Tibial nerve (tissue), 3 donors: Measurements from ENCODE around the gene NRXN3.

Source experiments
- POLR2A ChIP-seq, 2 donors: fragments of 450-650 bp; IDR thresholded peaks; one replicate each; pipeline ENCODE4 v1.6.1; 2017; ENCODE audit warnings: antibody characterized with exemption in 2 of 2, mild to moderate bottlenecking in 2 of 2, moderate library complexity in 2 of 2
- TF ChIP-seq, protein P1 (sequence below), 5 experiments: fragments of 200-600 bp in 3 of 5; fragments of 450-650 bp in 2 of 5; sonication (generic) in 3 of 5; IDR thresholded peaks; one replicate each; pipeline ENCODE4 v1.5.1; 2016 to 2019; ENCODE audit warnings: antibody characterized with exemption in 5 of 5, mild to moderate bottlenecking in 3 of 5, moderate library complexity in 2 of 5

GRCh38 chr14:78534141-78534540 is 364.0 kb downstream of the NRXN3 start:
- TF ChIP-seq, protein P1, sequence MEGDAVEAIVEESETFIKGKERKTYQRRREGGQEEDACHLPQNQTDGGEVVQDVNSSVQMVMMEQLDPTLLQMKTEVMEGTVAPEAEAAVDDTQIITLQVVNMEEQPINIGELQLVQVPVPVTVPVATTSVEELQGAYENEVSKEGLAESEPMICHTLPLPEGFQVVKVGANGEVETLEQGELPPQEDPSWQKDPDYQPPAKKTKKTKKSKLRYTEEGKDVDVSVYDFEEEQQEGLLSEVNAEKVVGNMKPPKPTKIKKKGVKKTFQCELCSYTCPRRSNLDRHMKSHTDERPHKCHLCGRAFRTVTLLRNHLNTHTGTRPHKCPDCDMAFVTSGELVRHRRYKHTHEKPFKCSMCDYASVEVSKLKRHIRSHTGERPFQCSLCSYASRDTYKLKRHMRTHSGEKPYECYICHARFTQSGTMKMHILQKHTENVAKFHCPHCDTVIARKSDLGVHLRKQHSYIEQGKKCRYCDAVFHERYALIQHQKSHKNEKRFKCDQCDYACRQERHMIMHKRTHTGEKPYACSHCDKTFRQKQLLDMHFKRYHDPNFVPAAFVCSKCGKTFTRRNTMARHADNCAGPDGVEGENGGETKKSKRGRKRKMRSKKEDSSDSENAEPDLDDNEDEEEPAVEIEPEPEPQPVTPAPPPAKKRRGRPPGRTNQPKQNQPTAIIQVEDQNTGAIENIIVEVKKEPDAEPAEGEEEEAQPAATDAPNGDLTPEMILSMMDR (IDR thresholded peaks at IDR 0.05) = no peak
- TF ChIP-seq POLR2A (IDR thresholded peaks at IDR 0.05) = no peak
